ENCODE results near the gene HHIP.

DNA sequence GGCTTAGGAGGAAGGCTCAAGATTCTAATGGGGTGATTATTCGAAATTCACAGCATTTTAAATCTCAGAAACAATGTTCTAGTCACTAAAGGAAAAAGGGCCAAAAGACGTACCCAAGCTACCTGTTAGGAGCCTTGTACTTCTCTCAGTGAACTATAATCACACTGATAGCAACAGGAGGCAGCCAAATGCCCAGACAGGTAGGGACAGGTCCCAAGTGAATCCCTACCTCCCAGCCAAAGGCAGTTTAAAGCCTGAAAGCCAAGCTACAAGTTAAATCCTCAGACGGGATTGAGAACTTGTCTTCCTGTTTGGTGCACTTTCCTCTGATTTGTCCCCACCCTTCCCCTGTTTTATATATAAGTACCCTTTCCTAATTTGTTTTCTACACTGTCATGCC lies 24.3 kb upstream of the HHIP start:
- TF ChIP-seq, protein P1, sequence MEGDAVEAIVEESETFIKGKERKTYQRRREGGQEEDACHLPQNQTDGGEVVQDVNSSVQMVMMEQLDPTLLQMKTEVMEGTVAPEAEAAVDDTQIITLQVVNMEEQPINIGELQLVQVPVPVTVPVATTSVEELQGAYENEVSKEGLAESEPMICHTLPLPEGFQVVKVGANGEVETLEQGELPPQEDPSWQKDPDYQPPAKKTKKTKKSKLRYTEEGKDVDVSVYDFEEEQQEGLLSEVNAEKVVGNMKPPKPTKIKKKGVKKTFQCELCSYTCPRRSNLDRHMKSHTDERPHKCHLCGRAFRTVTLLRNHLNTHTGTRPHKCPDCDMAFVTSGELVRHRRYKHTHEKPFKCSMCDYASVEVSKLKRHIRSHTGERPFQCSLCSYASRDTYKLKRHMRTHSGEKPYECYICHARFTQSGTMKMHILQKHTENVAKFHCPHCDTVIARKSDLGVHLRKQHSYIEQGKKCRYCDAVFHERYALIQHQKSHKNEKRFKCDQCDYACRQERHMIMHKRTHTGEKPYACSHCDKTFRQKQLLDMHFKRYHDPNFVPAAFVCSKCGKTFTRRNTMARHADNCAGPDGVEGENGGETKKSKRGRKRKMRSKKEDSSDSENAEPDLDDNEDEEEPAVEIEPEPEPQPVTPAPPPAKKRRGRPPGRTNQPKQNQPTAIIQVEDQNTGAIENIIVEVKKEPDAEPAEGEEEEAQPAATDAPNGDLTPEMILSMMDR (conservative IDR thresholded peaks at IDR 0.05), result no peak
- no peak for TF ChIP-seq EZH2 (IDR thresholded peaks at IDR 0.05; ENCODE audit: low read depth)
